DND-41 (cell line): Measurements from ENCODE around the gene DGKG.

Experiments
- ATAC-seq: fragments of 200-7000 bp; cut with Tn5 transposase; 3 replicates; pipeline ENCODE4 v1.9.1; 2021; ENCODE audit warnings: low read depth; ENCODE audit not compliant: insufficient read depth
- DNase-seq: peaks from one replicate; pipeline ENCODE4 v3.0.0-alpha.2; 2020
- H2AFZ ChIP-seq: 2 replicates; pipeline ENCODE4 v1.6.0; 2012; ENCODE audit warnings: low read depth, low read length
- H3K27ac ChIP-seq: 2 replicates; pipeline ENCODE4 v1.5.1; 2012; ENCODE audit warnings: low read length, inconsistent platforms
- H3K27me3 ChIP-seq: fragments of 200-600 bp; sonication (generic); 2 replicates; pipeline ENCODE4 v1.6.0; 2012; ENCODE audit warnings: low read length, mild to moderate bottlenecking, inconsistent platforms; ENCODE audit not compliant: insufficient read depth, poor library complexity
- H3K36me3 ChIP-seq: 2 replicates; pipeline ENCODE4 v1.5.1; 2012; ENCODE audit warnings: low read length, inconsistent platforms; ENCODE audit not compliant: insufficient read depth
- H3K4me1 ChIP-seq: 2 replicates; pipeline ENCODE4 v1.5.1; 2012; ENCODE audit warnings: mild to moderate bottlenecking, low read length; ENCODE audit not compliant: insufficient read depth
- H3K4me2 ChIP-seq: 2 replicates; pipeline ENCODE4 v1.6.0; 2012; ENCODE audit warnings: mild to moderate bottlenecking, moderate library complexity, low read length, inconsistent platforms; ENCODE audit not compliant: insufficient read depth
- H3K4me3 ChIP-seq, 2 experiments: fragments of 200-600 bp in 1 of 2; shearing (Covaris generic) in 1 of 2; 2 replicates each; pipeline ENCODE4 v1.5.1; 2012 to 2016; ENCODE audit warnings: inconsistent platforms in 2 of 2, low read length in 2 of 2, mild to moderate bottlenecking in 2 of 2, low read depth in 1 of 2, moderate library complexity in 1 of 2
- H3K79me2 ChIP-seq: 2 replicates; pipeline ENCODE4 v1.6.0; 2012; ENCODE audit warnings: low read length, inconsistent platforms; ENCODE audit not compliant: insufficient read depth
- H3K9ac ChIP-seq: 2 replicates; pipeline ENCODE4 v1.6.0; 2012; ENCODE audit warnings: low read depth, mild to moderate bottlenecking, inconsistent platforms, low read length, moderate library complexity
- H3K9me3 ChIP-seq: 2 replicates; pipeline ENCODE4 v1.5.1; 2012; ENCODE audit warnings: low read length, moderate library complexity, mild to moderate bottlenecking, inconsistent platforms; ENCODE audit not compliant: insufficient read depth, severe bottlenecking
- H4K20me1 ChIP-seq: 2 replicates; pipeline ENCODE4 v1.6.0; 2012; ENCODE audit warnings: low read length; ENCODE audit not compliant: insufficient read depth
- CTCF ChIP-seq: IDR thresholded peaks from 2 replicates; pipeline ENCODE4 v1.5.1; 2012; ENCODE audit warnings: borderline replicate concordance, low read length, moderate library complexity, mild to moderate bottlenecking; ENCODE audit not compliant: poor library complexity, severe bottlenecking; ENCODE audit errors: extremely low read depth
- EZH2 ChIP-seq: IDR thresholded peaks from 3 replicates; pipeline ENCODE4 v1.6.1; 2012; ENCODE audit warnings: borderline replicate concordance, low read depth, mild to moderate bottlenecking, moderate library complexity, low read length, inconsistent platforms; ENCODE audit not compliant: severe bottlenecking

Gene DGKG

GRCh38 chr3:186368176-186368575, 6.1 kb upstream of the DGKG start:
- no peak for DNase-seq
- no peak overlapping the region for H3K27ac ChIP-seq
- no peaks in the 10 kb centered on the region for H3K4me1 ChIP-seq
- no peak overlapping the region for H3K9ac ChIP-seq
- no peaks in the 10 kb centered on the region for H3K9me3 ChIP-seq
- no peaks in the 10 kb centered on the region for H4K20me1 ChIP-seq
- H3K27me3 ChIP-seq: peaks cover 24% of the 10 kb centered on the region
- TF ChIP-seq CTCF (no peak), EZH2 (no peak)
- no peaks in the 10 kb centered on the region for H3K79me2 ChIP-seq
- H3K36me3 ChIP-seq: no peaks in the 10 kb centered on the region
- ATAC-seq: no peak
- H2AFZ ChIP-seq: no peak overlapping the region
- H3K4me3 ChIP-seq: no peak overlapping the region
- H3K4me2 ChIP-seq: no peak overlapping the region

DNA sequence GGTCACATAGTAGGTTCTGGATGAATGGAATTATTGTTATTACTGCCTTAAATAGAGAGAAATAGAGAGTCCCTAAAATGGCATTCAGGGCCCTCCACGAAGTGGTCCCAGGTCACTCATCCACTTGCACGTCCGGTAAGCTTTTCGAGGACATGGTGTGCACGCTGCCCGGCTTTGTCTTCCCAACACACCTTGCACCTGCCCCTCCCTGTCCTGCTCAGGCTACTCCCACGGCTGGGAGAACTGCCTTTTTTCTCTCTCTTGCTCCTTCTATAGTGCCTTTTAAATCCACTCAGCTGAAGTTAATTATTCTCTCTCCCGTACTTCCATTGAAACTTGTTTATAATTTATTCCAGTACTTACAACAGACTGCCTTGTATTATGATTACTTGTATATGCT, 5.6 kb upstream of the DGKG start:
- no peak for TF ChIP-seq EZH2
- TF ChIP-seq CTCF: no peak
- Histone ChIP-seq H3K27me3 (peaks cover 25% of the 10 kb centered on the region), H2AFZ (no peak overlapping the region), H3K27ac (no peak overlapping the region), H3K36me3 (no peaks in the 10 kb centered on the region), H3K79me2 (no peaks in the 10 kb centered on the region), H3K4me3 (no peak overlapping the region), H3K9me3 (no peaks in the 10 kb centered on the region), H3K4me2 (no peak overlapping the region), H4K20me1 (no peaks in the 10 kb centered on the region), H3K9ac (no peak overlapping the region), H3K4me1 (no peaks in the 10 kb centered on the region)
- DNase-seq (no peak), ATAC-seq (no peak)

DNA sequence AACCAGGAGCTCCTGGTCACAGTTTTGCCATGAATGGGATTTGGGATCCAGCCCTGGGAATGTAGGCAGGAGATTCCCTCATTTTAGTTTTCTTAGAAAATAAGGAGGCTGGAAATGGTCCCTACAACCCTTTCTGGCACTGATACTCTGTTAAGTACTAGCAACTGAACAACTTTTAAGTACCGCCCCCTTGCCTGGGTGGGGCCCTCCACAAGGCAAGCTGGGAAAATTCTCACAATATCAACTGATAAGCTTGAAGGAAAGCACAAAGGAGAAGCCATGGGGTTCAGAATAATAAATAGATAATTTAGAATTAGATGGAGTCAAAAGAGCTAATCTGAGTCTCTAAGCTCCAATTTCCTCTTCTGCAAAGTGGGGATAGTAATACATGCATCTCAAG, 4.2 kb upstream of the DGKG start:
- no peaks in the 10 kb centered on the region for H3K79me2 ChIP-seq
- DNase-seq (no peak), ATAC-seq (no peak)
- peaks cover 33% of the 10 kb centered on the region for H3K27me3 ChIP-seq
- H3K9me3 ChIP-seq: no peaks in the 10 kb centered on the region
- no peak overlapping the region for H3K9ac ChIP-seq
- no peak overlapping the region for H2AFZ ChIP-seq
- no peaks in the 10 kb centered on the region for H3K4me1 ChIP-seq
- H3K36me3 ChIP-seq: no peaks in the 10 kb centered on the region
- H4K20me1 ChIP-seq: no peaks in the 10 kb centered on the region
- H3K4me2 ChIP-seq: no peak overlapping the region
- no peak overlapping the region for H3K27ac ChIP-seq
- no peak overlapping the region for H3K4me3 ChIP-seq
- TF ChIP-seq EZH2 (no peak), CTCF (no peak)
